ENCODE data around the gene CCR9. TPM values are rescaled to one million over a fixed set of nuclear protein-coding genes. Genes with fewer than 3 reads are reported as not detected.

CCR9 gene
- total and polyA plus RNA-seq, 10 of the 15 experiments (the other 5 are each of a cell fraction or from before 2014, with no cell fraction given), result 0.05 to 3.9 (median 2.4) TPM

DNA sequence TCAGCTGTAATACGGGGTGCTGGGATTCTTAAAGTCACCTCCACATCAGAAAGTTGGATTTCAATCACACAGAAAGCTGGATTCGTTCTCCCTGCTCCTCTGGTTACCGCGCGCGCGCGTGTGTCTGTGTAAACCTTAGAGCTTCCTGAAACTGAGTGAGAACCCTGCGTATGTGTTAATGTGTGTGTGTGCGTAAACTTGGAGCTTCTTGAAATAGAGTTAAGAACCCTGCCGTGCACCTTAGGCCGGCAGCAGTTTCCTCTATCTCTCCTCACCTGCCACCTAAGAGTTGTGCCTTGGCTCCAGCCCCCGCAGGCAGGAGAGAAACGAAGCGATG is 45.0 kb upstream of the CCR9 start:
- Histone ChIP-seq H2AFZ (ENCODE audit: control insufficient read depth, low read depth, low read length) (peak overlapping the region; percentile 76), H4K20me1 (ENCODE audit: control insufficient read depth, insufficient read depth) (no peaks in the 10 kb centered on the region), H3K27ac (ENCODE audit: control insufficient read depth, insufficient read depth) (no peak overlapping the region), H3K4me1 (ENCODE audit: control insufficient read depth, insufficient read depth, low read length) (no peaks in the 10 kb centered on the region; the same call in 1 of the 2 replicates), H3K36me3 (ENCODE audit: control insufficient read depth in 2 of 2, insufficient read depth in 2 of 2, low read length in 1 of 2) (no peaks in the 10 kb centered on the region; a peak in 1 of 4 replicates), H3K4me3 (peak overlapping the region; percentile 92), H3K9me3 (replicated peaks; ENCODE audit: control insufficient read depth, insufficient read depth, low read length) (peaks cover 3% of the 10 kb centered on the region; the same call in 1 of the 3 replicates), H3K79me2 (ENCODE audit: control insufficient read depth, insufficient read depth, low read length) (no peaks in the 10 kb centered on the region), H3K9ac (ENCODE audit: control insufficient read depth, insufficient read depth, low read length) (peak overlapping the region; percentile 63), H3K4me2 (ENCODE audit: control insufficient read depth, insufficient read depth) (peak overlapping the region; percentile 94), H3K27me3 (replicated peaks in 1 of 2; ENCODE audit: control insufficient read depth in 2 of 2, insufficient read depth in 2 of 2, low read length in 1 of 2) (no peaks in the 10 kb centered on the region; a peak in 1 of 4 replicates)
- DNase-seq (ENCODE audit: low read depth, low spot score), result no peak
- TF ChIP-seq RFX5 (IDR thresholded peaks at IDR 0.05; ENCODE audit: low read depth, low read length) (no peak), SKIL (IDR thresholded peaks at IDR 0.05; ENCODE audit: low read depth, poor library complexity, severe bottlenecking) (no peak), EED (IDR thresholded peaks at IDR 0.05; ENCODE audit: low read depth) (peak; percentile 18; the same call in 1 of the 2 replicates)
- ChIA-PET CTCF (interaction anchor here (0.6 to 1.7 kb wide), 9 partner anchors 9 to 330 kb away, joined by 3 to 7 read pairs (median 4); partner anchors contain the start of gene CXCR6), SMC1A (ENCODE audit: uncharacterized antibody, unreplicated experiment) (interaction anchor here (0.7 to 9.6 kb wide), 10 partner anchors 10 to 99 kb away, joined by 3 to 71 read pairs (median 10); no protein-coding TSS in a partner anchor), POLR2A (interaction anchor here (1.1 to 1.5 kb wide), 2 partner anchors 9 to 111 kb away, joined by 3 to 4 read pairs; no protein-coding TSS in a partner anchor), RAD21 (ENCODE audit: unreplicated experiment) (interaction anchor here (0.5 to 6.9 kb wide), 7 partner anchors 12 to 272 kb away, joined by 3 to 52 read pairs (median 15); no protein-coding TSS in a partner anchor)
- intact Hi-C loops (cut with micrococcal nuclease; ENCODE audit: unreplicated experiment), result no loop called here
- WGBS (ENCODE audit: insufficient coverage, insufficient replicate concordance, low lambda C conversion rate, missing lambda C conversion rate), result 4% methylated on average over 15 of the region's 15 CpGs
- in situ Hi-C loops (cut with MboI), result no loop called here
- ATAC-seq, result peak; percentile 48
- FAIRE-seq, result no peak
- no TSS peak for BruUV-seq (replicated peaks)
